HCT116 (cell line): ENCODE data around the gene SEPTIN2. TPM values are rescaled to one million over a fixed set of nuclear protein-coding genes. Genes with fewer than 3 reads are reported as not detected.
A peak's percentile ranks its signal among the peaks of the same experiment; 100 is the strongest.

Experiments
- ATAC-seq: fragments of 200-7000 bp; cut with Tn5 transposase; 2 replicates; pipeline ENCODE4 v1.9.1; 2020; ENCODE audit warnings: mild to moderate bottlenecking, moderate library complexity
- BruUV-seq: library from RNA; stranded (reverse); fragments of 400-500 nt; replicated peaks from 2 replicates; lab custom pipeline; 2021; lab: Mats Ljungman, UMichigan
- CTCF ChIA-PET: fragments of 300-600 bp; sonication (Branson Sonifier 250); formaldehyde crosslinking; loops from one replicate; lab custom pipeline; 2021; ENCODE audit warnings: antibody characterized with exemption; lab: Charles Lee
- POLR2A ChIA-PET: fragments of 300-600, 350-600 bp; sonication (Branson Sonifier 250); formaldehyde crosslinking; loops from one replicate; lab custom pipeline; 2021; ENCODE audit warnings: antibody characterized with exemption; lab: Charles Lee
- RAD21 ChIA-PET, 2 experiments: fragments of 300-600 bp; sonication (Branson Sonifier 250); formaldehyde crosslinking; loops; one replicate each; lab custom pipeline; 2023; ENCODE audit warnings: low total read pairs in 2 of 2; ENCODE audit not compliant: uncharacterized antibody in 2 of 2, unreplicated experiment in 2 of 2, low non-redundant PET in 1 of 2; lab: Charles Lee
- DNase-seq: peaks from one replicate; pipeline ENCODE4 v3.0.0-alpha.2; 2010; ENCODE audit warnings: low read depth, low spot score
- H2AFZ ChIP-seq: fragments of 200-600 bp; shearing (Covaris generic), sonication (generic); 2 replicates; pipeline ENCODE4 v1.6.1; 2017; ENCODE audit warnings: low read depth, mixed run types, mixed read lengths, antibody characterized with exemption, low read length; ENCODE audit not compliant: poor library complexity, severe bottlenecking
- H3K27ac ChIP-seq: 2 replicates; pipeline ENCODE4 v1.5.1; 2012; ENCODE audit warnings: low read depth, low read length
- H3K27me3 ChIP-seq: fragments of 200-600 bp; sonication (generic); 2 replicates; pipeline ENCODE4 v1.6.1; 2016; ENCODE audit warnings: mixed run types, low read length, mixed read lengths; ENCODE audit not compliant: insufficient read depth
- H3K36me3 ChIP-seq, 2 experiments: fragments of 200-500 bp in 1 of 2; fragments of 200-600 bp in 1 of 2; sonication (Bioruptor generic) in 1 of 2; sonication (generic) in 1 of 2; 2 replicates each; pipeline versions ENCODE4 v1.5.1 to v1.6.1; 2014 to 2016; ENCODE audit warnings: low read length in 2 of 2, inconsistent platforms in 1 of 2, mixed read lengths in 1 of 2, mixed run types in 1 of 2; ENCODE audit not compliant: insufficient read depth in 2 of 2, control insufficient read depth in 1 of 2
- H3K4me1 ChIP-seq, 2 experiments: fragments of 200-600 bp in 1 of 2; sonication (generic) in 1 of 2; 2 replicates each; pipeline versions ENCODE4 v1.5.1 to v1.6.1; 2012 to 2017; ENCODE audit warnings: low read length in 2 of 2, inconsistent platforms in 1 of 2, mild to moderate bottlenecking in 1 of 2, mixed read lengths in 1 of 2, mixed run types in 1 of 2, moderate library complexity in 1 of 2; ENCODE audit not compliant: insufficient read depth in 2 of 2, control insufficient read depth in 1 of 2
- H3K4me2 ChIP-seq: fragments of 200-600 bp; sonication (generic); 2 replicates; pipeline ENCODE4 v1.6.1; 2017; ENCODE audit warnings: mixed run types, low read length, mixed read lengths
- H3K4me3 ChIP-seq, 2 experiments: fragments of 200-600 bp in 1 of 2; sonication (generic) in 1 of 2; replicated peaks in 1 of 2; 2 replicates each; pipeline ENCODE4 v1.5.1; 2011 to 2016; ENCODE audit warnings: low read length in 2 of 2, control low read depth in 1 of 2, low read depth in 1 of 2, mild to moderate bottlenecking in 1 of 2, mixed read lengths in 1 of 2, mixed run types in 1 of 2
- H3K79me2 ChIP-seq: fragments of 200-600 bp; sonication (generic); 2 replicates; pipeline ENCODE4 v1.6.1; 2017; ENCODE audit warnings: mild to moderate bottlenecking, mixed run types, low read length, moderate library complexity, mixed read lengths; ENCODE audit not compliant: insufficient read depth
- H3K9ac ChIP-seq: fragments of 200-600 bp; sonication (generic); 2 replicates; pipeline ENCODE4 v1.6.1; 2016; ENCODE audit warnings: low read length, mixed read lengths
- H3K9me2 ChIP-seq: fragments of 200-600 bp; sonication (generic), shearing (Covaris generic); 2 replicates; pipeline ENCODE4 v1.6.1; 2017; ENCODE audit warnings: mixed run types, mild to moderate bottlenecking, moderate library complexity; ENCODE audit not compliant: insufficient read depth
- H3K9me3 ChIP-seq, 2 experiments: fragments of 200-500 bp in 1 of 2; fragments of 200-600 bp in 1 of 2; sonication (Bioruptor generic) in 1 of 2; sonication (generic) in 1 of 2; 2 replicates each; pipeline ENCODE4 v1.6.1; 2014 to 2017; ENCODE audit warnings: low read length in 2 of 2, mixed read lengths in 2 of 2, inconsistent platforms in 1 of 2, low read depth in 1 of 2, mild to moderate bottlenecking in 1 of 2, mixed run types in 1 of 2, moderate library complexity in 1 of 2; ENCODE audit not compliant: control insufficient read depth in 1 of 2, insufficient read depth in 1 of 2
- H4K20me1 ChIP-seq: fragments of 200-600 bp; sonication (generic), shearing (Covaris generic); 2 replicates; pipeline ENCODE4 v1.6.1; 2017; ENCODE audit warnings: mixed run types, mild to moderate bottlenecking, moderate library complexity; ENCODE audit not compliant: insufficient read depth
- ATF3 ChIP-seq: IDR thresholded peaks from 2 replicates; pipeline ENCODE4 v1.6.1; 2012
- CBX3 ChIP-seq: IDR thresholded peaks from 2 replicates; pipeline ENCODE4 v1.6.1; 2012; ENCODE audit warnings: low read depth
- CEBPB ChIP-seq: IDR thresholded peaks from 2 replicates; pipeline ENCODE4 v1.6.1; 2012; ENCODE audit warnings: low read depth
- EGR1 ChIP-seq: IDR thresholded peaks from 2 replicates; pipeline ENCODE4 v1.6.1; 2012; ENCODE audit warnings: low read depth
- EZH2 ChIP-seq: fragments of 200-600 bp; sonication (generic); IDR thresholded peaks from 2 replicates; pipeline ENCODE4 v1.6.1; 2017; ENCODE audit warnings: antibody characterized with exemption, mixed run types
- EZH2phosphoT487 ChIP-seq: fragments of 200-600 bp; IDR thresholded peaks from 2 replicates; pipeline ENCODE4 v1.6.1; 2018; ENCODE audit warnings: antibody characterized with exemption, borderline replicate concordance
- FOSL1 ChIP-seq: IDR thresholded peaks from 2 replicates; pipeline ENCODE4 v1.6.1; 2012; ENCODE audit warnings: low read depth
- JUND ChIP-seq: IDR thresholded peaks from 2 replicates; pipeline ENCODE4 v1.6.1; 2012
- POLR2AphosphoS5 ChIP-seq: IDR thresholded peaks from 2 replicates; pipeline ENCODE4 v1.6.1; 2011; ENCODE audit warnings: mild to moderate bottlenecking, low read depth, low read length, moderate library complexity
- RAD21 ChIP-seq: IDR thresholded peaks from 2 replicates; pipeline ENCODE4 v1.6.1; 2012; ENCODE audit warnings: low read depth, mild to moderate bottlenecking
- SIN3A ChIP-seq: IDR thresholded peaks from 2 replicates; pipeline ENCODE4 v1.6.1; 2012; ENCODE audit warnings: low read depth
- SRF ChIP-seq: IDR thresholded peaks from 2 replicates; pipeline ENCODE4 v1.6.1; 2012; ENCODE audit warnings: low read depth
- TCF7L2 ChIP-seq: IDR thresholded peaks from 2 replicates; pipeline ENCODE4 v1.7.0; 2011; ENCODE audit warnings: borderline replicate concordance, inconsistent platforms; ENCODE audit not compliant: insufficient read depth, insufficient read length; ENCODE audit errors: extremely low read depth
- YY1 ChIP-seq: IDR thresholded peaks from 2 replicates; pipeline ENCODE4 v1.6.1; 2011; ENCODE audit warnings: low read length, low read depth, moderate library complexity, mild to moderate bottlenecking; ENCODE audit not compliant: insufficient replicate concordance; ENCODE audit errors: extremely low read depth
- ZFX ChIP-seq: fragments of 450-650 bp; IDR thresholded peaks from 2 replicates; pipeline ENCODE4 v1.6.1; 2017
- intact Hi-C: fragments of 100-400 bp; cut with micrococcal nuclease; formaldehyde crosslinking; loops from 2 replicates; pipeline ENCODE4 v1.10.0; 2022
- total RNA-seq: library from RNA; stranded (reverse); gene quantifications from one replicate; pipeline ENCODE4 v1.2.1, GENCODE V29; 2021; ENCODE audit not compliant: unreplicated experiment
- TF ChIP-seq, protein P1 (sequence below): IDR thresholded peaks from 2 replicates; pipeline ENCODE4 v1.6.1; 2012; ENCODE audit warnings: low read depth
- TF ChIP-seq, protein P2 (sequence below): IDR thresholded peaks from 2 replicates; pipeline ENCODE4 v1.6.1; 2011; ENCODE audit warnings: mild to moderate bottlenecking, low read length, moderate library complexity; ENCODE audit not compliant: insufficient replicate concordance; ENCODE audit errors: extremely low read depth
- TF ChIP-seq, protein P3 (sequence below), 3 experiments: fragments of 200-600 bp in 1 of 3; sonication (generic) in 1 of 3; IDR thresholded peaks in 2 of 3; conservative IDR thresholded peaks in 1 of 3; 2 replicates each; pipeline ENCODE4 v1.5.1; 2012 to 2017; ENCODE audit warnings: low read depth in 2 of 3, low read length in 2 of 3, antibody characterized with exemption in 1 of 3, borderline replicate concordance in 1 of 3, control low read depth in 1 of 3, mild to moderate bottlenecking in 1 of 3, mixed read lengths in 1 of 3, mixed run types in 1 of 3, moderate library complexity in 1 of 3; ENCODE audit not compliant: insufficient read depth in 1 of 3

SEPTIN2 gene
- total RNA-seq, 1 experiment from 2014 or later = 317 TPM

DNA sequence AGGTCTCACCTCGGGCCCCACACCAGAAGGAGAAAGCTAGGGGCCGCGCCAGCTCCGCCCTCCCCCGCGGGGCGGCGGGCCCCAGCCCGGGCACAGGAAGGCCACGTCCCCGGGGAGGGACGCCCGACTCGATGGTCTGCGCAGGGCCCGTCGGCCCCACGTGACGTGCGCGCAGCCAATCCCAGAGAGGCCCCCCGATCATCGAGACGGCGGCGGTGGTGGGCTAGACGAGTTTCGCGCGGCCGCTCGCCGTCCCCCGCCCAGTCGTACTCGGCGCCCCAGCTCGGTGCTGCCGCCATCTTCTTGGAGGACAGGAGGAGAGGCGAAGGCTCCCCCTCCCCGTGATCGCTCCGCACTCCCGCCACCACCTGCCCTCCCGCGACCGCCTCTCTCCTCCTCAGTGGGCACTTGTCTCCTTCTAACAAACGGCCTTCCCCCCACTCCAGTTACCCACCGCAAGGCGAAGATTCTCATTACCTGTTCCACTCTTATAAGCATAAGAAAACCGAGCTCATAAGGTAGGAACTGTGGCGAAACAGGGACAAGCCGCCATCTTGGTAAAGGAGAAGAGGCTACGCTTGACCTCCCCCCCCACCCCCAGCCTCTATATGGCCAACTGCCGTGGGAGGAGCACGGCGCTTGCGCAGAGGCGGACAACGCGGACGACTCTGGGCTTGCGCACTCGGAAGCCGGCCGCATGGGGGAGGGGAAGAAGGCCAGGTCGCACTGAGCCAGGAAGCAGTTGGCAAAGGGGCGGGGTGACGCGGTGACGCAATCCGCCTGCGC, 439 bp upstream of the SEPTIN2 start, which contains the start of gene HDLBP:
Gene HDLBP (minus strand): TSS at position 580 of the 786 bp plus-strand sequence. CDS start 48,803 bp downstream, outside the sequence.
- H3K9me2 ChIP-seq = no peaks in the 10 kb centered on the region
- ATAC-seq (peak; percentile 85), DNase-seq (peak; percentile 97)
- ChIA-PET RAD21 (no interaction called here), POLR2A (interaction anchor here (0.9 to 1.5 kb wide), 4 partner anchors 9 to 27 kb away, joined by 4 to 13 read pairs (median 5); no protein-coding TSS in a partner anchor), CTCF (interaction anchor here (1.0 kb wide), 1 partner anchor 22 kb away, joined by 4 read pairs; no protein-coding TSS in a partner anchor)
- peak within 1 kb of the TSS; percentile 80 for H3K9ac ChIP-seq
- H3K4me3 ChIP-seq = peak within 1 kb of the TSS; percentile 94 to 98
- no peaks in the 10 kb centered on the region for H3K9me3 ChIP-seq
- no peak within 1 kb of the TSS for H2AFZ ChIP-seq
- peak within 1 kb of the TSS; percentile 85 for H3K4me2 ChIP-seq
- BruUV-seq = no TSS peak
- peaks cover 15 to 33% of the 10 kb centered on the region in 2 experiments; a peak in 3 of 4 replicates for H3K4me1 ChIP-seq
- no peaks in the 10 kb centered on the region for H3K27me3 ChIP-seq
- H3K79me2 ChIP-seq = peaks cover 91% of the 10 kb centered on the region
- intact Hi-C loops = loop anchor here (2.0 to 5.0 kb wide), 2 partner anchors 40 to 43 kb away; no protein-coding TSS in a partner anchor
- peaks cover 0 to 2% of the 10 kb centered on the region in 2 experiments; a peak in 2 of 4 replicates for H3K36me3 ChIP-seq
- peak within 1 kb of the TSS; percentile 85 for H3K27ac ChIP-seq
- H4K20me1 ChIP-seq = peaks cover 17% of the 10 kb centered on the region; the same call in 1 of the 2 replicates
- TF ChIP-seq EGR1 (peak; percentile 64), SRF (peak; percentile 94), YY1 (peak; percentile 94), CEBPB (peak; percentile 84), SIN3A (0 out of 2 replicates have a peak, but pooled peaks have one; percentile 39), JUND (no peak), CBX3 (0 out of 2 replicates have a peak, but pooled peaks have one; percentile 45), EZH2 (no peak), TCF7L2 (no peak), EZH2phosphoT487 (no peak), RAD21 (no peak), ZFX (peak; percentile 92), ATF3 (no peak), FOSL1 (no peak), POLR2AphosphoS5 (peak; percentile 81)
- TF ChIP-seq, protein P1, sequence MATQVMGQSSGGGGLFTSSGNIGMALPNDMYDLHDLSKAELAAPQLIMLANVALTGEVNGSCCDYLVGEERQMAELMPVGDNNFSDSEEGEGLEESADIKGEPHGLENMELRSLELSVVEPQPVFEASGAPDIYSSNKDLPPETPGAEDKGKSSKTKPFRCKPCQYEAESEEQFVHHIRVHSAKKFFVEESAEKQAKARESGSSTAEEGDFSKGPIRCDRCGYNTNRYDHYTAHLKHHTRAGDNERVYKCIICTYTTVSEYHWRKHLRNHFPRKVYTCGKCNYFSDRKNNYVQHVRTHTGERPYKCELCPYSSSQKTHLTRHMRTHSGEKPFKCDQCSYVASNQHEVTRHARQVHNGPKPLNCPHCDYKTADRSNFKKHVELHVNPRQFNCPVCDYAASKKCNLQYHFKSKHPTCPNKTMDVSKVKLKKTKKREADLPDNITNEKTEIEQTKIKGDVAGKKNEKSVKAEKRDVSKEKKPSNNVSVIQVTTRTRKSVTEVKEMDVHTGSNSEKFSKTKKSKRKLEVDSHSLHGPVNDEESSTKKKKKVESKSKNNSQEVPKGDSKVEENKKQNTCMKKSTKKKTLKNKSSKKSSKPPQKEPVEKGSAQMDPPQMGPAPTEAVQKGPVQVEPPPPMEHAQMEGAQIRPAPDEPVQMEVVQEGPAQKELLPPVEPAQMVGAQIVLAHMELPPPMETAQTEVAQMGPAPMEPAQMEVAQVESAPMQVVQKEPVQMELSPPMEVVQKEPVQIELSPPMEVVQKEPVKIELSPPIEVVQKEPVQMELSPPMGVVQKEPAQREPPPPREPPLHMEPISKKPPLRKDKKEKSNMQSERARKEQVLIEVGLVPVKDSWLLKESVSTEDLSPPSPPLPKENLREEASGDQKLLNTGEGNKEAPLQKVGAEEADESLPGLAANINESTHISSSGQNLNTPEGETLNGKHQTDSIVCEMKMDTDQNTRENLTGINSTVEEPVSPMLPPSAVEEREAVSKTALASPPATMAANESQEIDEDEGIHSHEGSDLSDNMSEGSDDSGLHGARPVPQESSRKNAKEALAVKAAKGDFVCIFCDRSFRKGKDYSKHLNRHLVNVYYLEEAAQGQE = no peak
- TF ChIP-seq, protein P2, sequence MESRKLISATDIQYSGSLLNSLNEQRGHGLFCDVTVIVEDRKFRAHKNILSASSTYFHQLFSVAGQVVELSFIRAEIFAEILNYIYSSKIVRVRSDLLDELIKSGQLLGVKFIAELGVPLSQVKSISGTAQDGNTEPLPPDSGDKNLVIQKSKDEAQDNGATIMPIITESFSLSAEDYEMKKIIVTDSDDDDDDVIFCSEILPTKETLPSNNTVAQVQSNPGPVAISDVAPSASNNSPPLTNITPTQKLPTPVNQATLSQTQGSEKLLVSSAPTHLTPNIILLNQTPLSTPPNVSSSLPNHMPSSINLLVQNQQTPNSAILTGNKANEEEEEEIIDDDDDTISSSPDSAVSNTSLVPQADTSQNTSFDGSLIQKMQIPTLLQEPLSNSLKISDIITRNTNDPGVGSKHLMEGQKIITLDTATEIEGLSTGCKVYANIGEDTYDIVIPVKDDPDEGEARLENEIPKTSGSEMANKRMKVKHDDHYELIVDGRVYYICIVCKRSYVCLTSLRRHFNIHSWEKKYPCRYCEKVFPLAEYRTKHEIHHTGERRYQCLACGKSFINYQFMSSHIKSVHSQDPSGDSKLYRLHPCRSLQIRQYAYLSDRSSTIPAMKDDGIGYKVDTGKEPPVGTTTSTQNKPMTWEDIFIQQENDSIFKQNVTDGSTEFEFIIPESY = no peak
- TF ChIP-seq, protein P3, sequence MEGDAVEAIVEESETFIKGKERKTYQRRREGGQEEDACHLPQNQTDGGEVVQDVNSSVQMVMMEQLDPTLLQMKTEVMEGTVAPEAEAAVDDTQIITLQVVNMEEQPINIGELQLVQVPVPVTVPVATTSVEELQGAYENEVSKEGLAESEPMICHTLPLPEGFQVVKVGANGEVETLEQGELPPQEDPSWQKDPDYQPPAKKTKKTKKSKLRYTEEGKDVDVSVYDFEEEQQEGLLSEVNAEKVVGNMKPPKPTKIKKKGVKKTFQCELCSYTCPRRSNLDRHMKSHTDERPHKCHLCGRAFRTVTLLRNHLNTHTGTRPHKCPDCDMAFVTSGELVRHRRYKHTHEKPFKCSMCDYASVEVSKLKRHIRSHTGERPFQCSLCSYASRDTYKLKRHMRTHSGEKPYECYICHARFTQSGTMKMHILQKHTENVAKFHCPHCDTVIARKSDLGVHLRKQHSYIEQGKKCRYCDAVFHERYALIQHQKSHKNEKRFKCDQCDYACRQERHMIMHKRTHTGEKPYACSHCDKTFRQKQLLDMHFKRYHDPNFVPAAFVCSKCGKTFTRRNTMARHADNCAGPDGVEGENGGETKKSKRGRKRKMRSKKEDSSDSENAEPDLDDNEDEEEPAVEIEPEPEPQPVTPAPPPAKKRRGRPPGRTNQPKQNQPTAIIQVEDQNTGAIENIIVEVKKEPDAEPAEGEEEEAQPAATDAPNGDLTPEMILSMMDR (IDR thresholded peaks at IDR 0.05 in 2 of 3, conservative IDR thresholded peaks at IDR 0.05 in 1 of 3; ENCODE audit: borderline replicate concordance in 1 of 3, insufficient read depth in 1 of 3, low read depth in 2 of 3, low read length in 2 of 3) = no peak; a peak in 1 of 6 replicates
